GM19240 (cell line): ENCODE data around the gene EFHC1.

Experiments
- DNase-seq: peaks from one replicate; pipeline ENCODE4 v3.0.0; 2011; ENCODE audit warnings: low spot score; ENCODE audit not compliant: insufficient read length

Gene EFHC1

DNA sequence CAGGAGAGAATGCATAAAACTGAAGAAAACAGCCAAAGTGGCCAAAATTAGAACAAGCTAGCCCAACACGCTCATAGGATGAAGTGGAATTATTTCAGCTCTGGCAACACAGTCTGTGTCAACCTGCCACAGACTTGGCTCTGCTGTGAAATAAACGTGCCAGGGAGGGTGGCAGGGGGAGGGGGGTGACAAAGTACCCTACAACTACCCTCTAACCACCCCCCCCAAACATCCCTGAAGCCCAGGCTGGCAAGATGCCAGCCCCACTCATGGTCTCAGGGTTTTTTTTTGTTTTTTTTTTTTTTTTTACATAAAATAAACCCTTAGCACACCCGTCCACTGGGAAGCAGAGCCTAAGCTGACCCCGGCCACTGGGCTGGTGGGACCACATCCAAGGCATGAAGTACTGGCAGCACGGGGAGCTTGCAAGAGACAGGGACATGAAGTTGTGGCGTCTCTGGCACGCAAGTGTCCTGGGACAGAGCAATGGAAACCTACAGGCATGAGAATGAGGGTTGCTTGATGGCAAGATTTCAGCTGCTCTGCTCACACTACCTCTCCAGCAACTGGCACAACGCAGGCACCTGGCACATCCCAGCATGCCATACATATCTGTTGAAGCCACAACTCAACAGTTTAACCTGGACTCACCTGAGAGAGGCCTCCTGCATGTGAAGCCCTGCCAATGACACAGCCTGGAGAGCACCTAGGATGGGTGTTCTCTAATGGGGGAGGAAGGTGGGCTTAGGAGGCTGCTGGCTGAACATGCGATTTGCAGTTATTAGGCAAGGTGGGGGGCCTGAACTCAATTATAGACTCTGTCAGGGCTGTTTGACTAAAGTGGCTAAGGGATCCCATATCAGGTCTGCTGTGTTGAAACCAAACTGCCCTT is 80.3 kb downstream of the EFHC1 start:
- no peak for DNase-seq

DNA sequence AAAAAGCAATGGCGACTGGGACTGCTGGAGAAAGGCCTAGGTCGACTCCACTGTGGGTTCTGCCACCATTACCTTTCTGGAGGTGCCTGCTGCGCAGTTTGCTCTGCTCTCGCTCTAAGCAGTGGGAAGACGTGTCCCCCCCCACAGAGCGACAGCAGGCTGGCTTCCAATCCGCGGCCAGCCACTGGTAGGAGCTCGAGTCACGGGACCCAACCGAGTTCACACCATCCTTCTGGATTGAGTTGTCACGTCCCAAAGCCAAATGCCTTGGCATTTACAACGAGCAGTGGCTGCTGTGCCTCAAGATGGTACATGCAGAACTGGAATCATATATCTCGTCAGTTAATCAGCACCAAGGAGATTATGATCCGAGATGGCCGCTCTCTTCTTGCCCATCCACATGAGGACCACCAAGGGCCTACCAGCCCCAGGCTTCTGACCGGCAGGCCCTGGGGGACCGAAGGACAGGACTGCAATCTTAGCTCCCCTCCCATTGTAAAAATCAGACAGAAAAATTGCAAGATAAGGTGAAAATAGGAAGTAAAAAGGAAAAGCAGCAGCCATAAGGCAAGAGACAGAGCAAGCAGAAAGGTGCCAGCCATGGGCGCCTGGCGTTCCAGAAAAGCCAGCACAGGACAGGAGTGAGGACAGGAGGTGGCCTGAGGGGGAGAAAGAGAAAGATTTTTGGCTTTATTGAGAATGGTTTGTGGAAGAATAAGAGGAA is 82.3 kb downstream of the EFHC1 start:
- no peak for DNase-seq

DNA sequence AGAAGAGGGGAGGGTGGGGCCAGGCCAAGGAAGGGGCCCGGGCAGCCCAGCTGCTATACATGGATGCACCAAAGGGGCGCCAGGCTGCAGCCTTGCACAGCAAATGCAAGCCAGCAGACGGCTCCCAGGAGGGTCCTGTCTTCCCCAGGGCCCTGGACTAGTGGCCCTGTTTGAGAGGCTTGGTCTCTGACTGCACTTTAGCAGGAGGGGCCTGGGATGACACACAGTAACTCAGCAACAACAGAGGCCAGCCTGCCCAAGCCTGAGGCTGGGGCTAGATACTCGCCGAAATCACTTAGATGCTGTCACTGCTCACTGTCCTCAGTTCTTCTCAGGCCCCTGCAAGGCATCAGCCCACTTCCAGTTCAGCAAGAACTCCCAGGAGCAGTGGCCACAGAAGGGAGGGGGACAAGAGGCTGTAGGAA is 83.2 kb downstream of the EFHC1 start:
- no peak for DNase-seq

DNA sequence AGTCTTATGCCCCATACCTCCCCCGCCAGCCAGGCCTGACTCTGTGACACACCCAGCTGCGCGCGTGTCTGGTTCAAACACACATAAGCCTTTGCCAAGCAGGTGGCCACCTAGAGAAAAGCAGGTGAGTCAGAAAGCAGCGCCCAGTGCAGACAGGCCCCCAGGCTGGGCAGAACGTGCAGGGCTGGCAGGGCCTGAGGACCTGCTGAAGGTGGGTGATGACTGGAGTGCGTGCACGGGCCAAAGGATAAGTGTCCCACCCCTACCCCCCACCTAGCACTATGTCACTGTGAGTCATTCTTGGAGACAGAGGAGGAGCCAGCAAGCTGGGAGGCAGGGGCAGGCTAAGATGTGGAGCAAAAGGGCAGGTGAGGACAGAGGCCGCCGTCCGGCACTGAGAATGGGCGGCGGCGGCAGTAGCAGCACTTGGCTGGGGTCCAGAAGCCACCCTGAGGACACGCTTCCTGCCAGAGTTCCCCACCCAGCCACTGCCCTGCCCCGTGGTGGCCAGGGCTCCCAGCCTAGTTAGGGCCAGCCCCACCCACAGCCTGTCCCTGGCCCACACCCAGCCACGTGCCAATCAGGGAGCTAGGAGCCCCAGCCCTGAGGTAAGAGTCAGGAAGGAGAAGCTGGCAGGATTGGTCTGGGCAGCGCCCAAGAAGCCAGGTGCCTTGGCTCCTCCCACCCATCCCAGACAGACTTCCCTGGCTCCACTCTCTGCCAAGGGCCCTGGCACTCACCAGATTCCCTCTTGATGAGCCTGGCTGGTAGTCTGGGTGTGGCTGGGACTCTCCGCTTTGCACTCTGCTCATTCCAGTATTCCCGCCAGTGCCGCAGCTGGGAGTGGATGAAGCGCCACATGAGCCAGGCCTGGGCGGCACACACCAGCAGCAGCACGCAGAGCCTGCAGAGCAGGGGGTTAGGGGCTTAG is 84.0 kb downstream of the EFHC1 start:
- DNase-seq, result no peak

DNA sequence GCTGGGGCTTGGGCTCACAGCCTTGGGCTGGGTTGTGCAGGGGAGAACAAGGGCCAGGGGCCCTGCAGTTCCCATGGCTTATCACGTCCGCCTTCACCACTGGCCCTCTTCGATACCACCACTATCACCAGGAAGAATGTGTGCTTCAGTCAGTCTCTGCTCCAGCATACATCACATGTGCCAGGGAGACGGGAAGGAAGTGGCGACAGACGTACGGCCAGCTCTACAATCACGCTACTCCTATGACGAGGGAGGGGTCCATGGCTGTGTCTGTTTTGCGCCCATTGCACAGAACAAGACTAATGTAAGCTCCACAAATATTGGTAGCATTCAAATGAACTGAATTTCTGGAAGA is 84.6 kb downstream of the EFHC1 start:
- no peak for DNase-seq

DNA sequence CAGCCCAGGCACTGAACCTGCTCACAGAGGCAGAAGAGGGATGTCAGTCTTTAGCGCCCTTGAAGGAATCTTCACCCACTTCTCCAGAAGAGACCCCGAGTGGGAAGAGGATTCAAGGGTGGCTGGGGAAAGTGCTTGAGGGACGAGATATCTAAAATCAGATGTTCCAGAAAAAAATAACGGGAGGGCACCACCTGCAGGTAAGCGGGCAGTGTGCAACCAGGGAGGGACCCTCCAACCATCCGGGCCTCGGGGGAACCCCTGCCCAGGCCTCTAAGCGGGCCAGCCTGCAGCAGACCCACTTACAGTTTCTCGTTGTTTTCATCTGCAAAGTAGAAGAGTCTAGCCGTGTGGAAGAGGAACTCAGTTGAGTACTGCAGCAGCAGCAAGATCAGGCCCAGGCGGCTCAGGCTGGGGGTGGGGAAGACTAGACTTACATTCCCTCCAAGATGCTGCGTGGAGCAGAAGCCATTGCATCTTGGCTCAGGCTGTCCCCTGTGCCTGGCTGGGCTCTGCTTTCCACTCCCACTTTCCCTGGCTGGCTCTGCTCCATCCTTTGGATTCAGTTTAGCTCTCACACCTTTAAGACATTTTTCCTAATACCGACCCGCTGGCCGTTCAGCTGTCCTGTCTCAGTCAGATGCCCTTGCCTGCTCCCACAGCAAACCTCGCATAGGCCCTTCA is 85.7 kb downstream of the EFHC1 start:
- no peak for DNase-seq

DNA sequence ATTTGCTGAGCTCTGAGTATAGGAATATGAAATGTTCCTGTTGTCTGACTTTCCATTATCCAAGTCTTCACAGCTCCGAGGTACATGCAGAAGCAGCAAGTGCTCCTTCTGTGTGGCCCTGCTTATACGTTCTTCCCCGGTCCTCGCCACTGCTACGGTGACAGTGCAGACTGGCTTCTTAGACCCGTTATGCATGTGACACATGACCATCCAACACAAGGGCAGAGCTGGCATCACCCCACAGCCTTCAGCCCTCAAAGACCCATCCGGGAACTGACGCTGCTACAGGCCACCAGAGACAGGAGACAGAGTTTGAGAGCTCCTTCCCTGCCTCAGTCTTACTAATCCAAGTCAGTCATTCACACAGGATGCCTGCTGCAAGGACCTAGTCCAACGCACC is 86.3 kb downstream of the EFHC1 start:
- no peak for DNase-seq

DNA sequence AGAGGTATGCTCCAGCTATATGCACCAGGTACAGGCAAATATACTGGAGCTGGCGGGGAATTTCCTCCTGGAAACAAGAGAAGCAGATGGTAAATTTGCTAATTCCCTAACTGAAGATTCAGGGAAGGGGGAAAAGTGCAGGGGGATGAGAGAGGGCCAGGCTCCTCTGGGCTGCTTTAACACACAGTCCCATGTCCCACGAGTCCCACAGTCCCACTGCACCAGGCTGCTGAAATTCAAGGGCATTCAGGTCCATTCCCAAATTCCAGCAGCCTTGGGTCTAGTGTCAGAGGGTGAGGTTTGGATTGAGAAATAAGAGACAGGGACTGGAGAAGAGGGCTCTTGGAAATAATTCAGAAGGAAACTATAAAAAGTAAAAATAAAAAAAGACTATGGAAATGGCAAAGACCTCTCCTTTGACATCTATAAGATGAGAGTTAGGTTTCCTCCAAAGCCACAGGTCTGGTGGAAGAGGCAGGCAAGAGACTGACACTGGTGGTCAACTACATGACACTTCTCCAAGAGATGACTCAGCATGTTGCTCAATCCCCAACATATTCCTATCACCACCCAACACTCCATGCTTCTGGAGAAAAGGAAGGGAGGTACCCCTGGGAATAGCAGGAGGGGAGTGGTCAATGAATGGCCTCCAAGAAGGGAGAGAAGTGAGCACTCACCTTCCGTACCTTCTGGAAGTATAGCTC is 87.6 kb downstream of the EFHC1 start:
- no peak for DNase-seq

DNA sequence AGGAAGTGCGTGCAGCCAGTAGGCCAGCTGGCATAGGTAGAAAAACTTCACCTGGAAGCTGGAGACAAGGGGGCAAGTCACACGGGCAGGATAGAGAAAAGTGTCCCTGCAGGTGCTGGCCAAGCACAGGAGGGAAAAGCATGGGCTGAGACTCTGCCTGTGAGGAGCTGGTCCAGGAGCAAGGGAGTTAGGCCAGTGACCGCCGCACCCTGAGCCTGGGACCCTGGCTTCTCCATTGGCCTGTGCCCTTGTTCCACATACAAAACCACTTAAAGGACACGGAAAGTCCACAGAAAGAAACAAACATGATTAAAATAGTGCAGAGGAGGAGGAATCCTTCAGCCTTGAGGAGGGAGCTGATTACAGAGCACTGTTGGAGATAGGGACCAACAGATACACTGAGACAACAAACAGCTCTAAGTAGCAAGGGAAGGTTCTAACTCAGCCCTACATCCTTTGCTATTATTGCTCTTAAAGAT is 88.2 kb downstream of the EFHC1 start:
- no peak for DNase-seq

DNA sequence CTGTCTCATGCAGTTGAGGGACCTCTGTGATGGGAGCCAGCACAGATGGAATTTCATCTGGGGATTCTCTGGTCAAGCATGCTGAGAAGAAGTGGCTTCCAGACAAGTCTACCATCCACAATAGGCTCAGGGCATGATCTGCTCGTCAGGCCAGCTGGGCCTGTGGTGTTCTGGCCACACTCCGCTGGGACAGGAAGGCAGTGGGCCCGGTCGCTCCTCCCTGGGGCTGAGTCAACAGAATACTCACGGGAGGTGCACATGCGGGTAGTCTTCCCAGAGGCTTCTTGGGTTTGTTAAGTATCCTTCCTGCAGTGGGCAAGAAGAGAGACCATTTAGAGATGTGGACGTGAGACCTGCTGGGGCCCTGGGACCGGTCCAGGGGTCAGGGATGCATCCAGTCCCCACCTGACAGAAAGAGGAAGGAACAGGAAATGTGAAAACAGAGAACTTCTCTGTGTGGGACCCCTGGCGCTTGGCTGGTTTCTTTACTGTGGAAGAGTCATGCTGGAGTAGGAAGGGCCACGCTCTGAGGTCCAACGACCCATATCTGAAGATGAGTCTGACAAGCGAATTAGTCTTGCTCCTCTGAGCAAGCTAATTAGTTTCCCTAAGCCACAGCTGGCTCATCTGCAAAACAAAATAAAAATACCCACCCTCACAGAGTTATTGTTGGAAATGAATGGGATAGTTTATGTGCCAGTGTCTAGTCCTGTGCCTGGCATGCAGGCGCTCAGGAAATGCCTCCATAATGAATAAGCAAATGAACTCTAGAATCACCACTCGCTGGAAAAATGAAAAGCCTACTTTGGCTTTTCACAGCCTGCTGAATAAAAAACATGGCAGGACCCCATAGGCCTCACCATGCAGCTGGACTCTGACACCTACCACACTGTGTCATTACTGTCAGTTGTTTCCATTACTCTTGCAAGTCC is 89.4 kb downstream of the EFHC1 start:
- DNase-seq, result no peak

DNA sequence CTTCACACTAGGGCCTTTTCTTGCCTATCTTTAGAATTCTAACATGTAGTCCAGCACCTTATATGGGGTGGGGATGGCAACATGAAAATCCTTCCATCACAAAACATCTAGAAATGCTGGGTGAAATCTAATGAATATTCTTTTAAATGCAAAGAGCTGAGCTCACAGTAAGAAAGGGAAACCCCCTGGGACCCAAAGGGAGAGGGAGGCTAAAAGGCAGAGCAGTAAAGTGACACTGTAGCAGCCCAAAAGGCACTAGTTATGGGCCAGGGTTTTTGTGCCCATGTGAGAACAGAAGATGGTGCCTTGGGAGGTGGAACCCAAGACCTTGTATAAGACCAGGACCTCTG is 90.0 kb downstream of the EFHC1 start:
- DNase-seq, result no peak

DNA sequence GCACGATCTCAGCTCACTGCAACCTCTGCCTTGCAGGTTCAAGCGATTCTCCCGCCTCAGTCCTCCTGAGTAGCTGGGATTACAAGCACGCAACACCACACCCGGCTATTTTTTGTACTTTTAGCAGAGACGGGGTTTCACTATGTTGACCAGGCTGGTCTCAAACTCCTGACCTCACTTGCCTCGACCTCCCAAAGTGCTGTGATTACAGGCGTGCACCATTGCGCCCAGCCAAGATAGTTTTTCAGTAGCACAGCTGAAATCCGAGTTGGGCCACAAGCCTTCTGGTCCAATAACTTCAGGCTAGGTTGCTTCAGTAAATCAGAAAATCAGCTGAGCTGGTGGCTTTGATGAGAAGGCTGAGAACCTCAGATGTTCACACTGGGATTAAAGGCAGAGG is 91.0 kb downstream of the EFHC1 start:
- DNase-seq, result no peak

DNA sequence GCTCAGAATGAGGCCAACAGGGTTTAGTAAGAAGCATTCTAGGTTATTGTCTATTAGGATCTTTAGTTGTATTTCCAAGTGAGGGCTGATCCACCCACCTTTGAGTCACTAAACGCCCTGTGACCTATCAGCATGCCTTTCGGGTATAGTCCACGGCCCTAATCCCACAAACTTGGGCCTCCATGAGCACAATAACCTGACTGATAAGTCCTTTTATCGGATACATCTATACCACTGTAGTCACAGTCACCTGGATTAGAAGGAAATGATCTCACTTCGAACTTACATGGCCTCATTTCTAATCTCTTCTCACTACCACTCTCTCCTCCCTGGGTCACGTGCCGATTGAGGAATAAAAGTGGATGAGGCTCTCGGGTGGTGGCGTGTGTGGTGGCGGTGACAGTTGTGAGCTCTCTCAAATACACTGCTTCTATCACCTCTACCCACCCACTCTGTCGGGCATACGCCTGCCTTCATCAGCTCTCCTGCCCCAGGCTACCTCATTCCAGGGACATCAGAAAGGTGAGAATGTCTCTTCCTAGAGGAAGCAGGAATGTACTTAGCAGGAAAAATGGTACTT is 91.5 kb downstream of the EFHC1 start:
- no peak for DNase-seq

DNA sequence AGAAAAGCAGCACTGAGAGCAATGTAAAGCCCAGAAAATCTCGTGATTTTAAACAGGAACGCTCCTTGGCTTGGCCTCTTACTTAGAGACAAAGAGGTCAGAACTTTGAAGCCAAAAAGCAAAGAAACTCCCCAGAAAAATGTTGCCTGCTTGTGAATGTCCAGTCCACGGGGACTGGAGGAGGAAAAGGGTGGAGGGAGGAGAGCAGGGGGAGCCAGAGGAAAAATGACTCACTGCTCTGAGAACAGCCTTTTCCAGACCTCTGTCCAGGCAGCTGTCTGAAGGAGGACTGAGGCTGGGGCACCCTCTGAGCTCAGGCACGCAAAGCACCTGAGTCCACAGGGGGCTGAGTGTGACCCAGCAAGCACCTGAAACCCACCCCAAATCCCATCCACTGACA is 92.1 kb downstream of the EFHC1 start:
- no peak for DNase-seq

DNA sequence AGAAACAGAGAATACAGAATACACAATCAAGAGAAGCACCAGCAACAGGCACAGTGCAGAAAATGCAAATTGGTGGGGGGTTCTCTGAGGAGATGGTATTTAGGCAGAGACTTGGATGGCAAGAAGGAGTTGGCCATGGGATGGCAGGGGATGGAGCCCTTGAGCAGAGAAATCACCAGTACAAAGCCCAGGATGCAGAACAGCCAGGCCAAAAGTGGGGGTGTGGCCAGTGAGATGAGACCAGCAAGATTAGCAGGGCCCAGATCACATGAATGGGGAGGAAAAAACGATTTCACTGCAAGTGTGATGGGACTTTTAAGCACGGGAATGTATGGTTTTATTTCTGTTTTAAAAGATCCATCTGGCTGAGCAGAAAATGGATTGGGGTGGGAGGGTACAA is 93.3 kb downstream of the EFHC1 start:
- DNase-seq, result no peak

DNA sequence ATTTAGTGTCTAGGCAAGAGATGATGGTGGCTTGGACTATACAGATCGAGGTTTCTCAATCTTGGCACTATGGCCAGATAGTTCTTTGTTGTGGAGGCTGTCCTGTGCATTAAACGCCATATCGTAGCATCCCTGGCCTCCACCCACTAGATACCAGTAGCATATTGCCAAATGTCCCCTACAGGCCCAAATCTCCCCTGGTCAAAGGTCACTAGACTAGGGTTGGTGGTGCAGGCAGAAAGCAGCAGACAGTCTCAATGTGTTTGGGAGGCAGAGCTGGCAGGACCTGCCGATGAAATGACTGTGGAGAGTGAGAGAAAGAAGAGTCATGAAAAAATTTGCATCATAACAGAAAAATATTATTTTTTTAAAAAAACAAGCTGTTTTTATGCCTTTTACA is 93.8 kb downstream of the EFHC1 start:
- DNase-seq, result no peak

DNA sequence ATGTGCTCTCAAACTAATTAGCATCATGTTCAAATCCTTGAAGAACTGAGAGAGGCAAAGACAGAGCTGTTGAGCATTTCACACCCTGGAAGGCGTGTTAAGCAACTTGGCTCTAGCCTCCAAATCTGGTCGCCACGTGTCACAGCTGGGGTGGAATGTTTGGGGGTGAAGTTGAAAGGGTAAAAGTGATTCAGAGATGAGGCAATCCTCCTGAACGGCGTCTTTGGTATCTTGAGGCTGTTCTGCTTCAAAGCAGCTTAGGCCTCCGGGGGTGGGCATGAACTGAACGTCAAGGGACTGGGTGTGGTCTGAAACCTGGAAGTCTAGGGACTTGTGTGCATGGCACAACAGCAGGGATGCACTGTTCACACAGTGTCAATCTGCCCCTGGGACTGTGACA is 94.4 kb downstream of the EFHC1 start:
- no peak for DNase-seq

DNA sequence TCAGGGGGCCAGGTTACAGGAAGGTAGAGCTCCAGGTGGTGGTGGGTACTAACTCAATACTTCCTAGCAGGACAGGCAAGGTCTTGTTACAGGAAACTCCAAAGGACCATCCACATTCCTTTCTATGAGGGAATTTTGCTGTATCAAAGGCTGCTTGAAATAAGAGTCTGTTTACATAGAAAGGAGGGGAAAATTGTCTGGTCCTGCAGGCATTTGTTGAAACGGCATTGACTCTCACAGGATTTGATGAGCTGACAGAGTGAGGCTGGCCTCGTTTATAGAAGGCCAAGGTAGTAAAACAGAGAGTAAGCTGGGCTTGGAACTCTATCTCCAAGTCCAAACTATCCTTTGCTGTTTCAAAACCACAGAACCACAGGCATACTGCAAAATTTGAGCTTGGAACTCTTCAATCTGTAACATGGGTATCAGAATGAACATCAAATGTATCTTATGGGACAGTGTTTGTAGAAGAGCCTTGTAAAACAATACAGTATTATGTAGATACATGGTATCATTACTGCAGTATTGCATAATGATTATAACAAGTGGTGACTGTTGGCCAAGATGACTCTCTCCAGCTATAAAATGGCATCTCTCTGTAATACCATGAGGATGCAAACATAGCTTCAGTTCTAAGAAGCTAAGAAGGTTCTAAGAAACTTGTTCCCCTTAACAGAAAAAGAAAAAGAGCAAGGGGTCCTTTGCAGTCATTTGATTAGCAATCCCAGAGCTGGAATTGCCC is 95.2 kb downstream of the EFHC1 start:
- DNase-seq, result no peak
